ENCODE measurements around the gene PLEKHH1. TPM values are rescaled to one million over a fixed set of nuclear protein-coding genes. Genes with fewer than 3 reads are reported as not detected.

Gene PLEKHH1
- total and polyA plus RNA-seq, 9 of the 15 experiments (the other 6 are each of a cell fraction or from before 2014, with no cell fraction given), result 0.76 to 5.9 (median 2.9) TPM

- no peak for TF ChIP-seq ETS1 (conservative IDR thresholded peaks at IDR 0.05; ENCODE audit: control insufficient read depth, low read depth, low read length)
- TF ChIP-seq ZNF165 (CRISPR knock-in tag; IDR thresholded peaks at IDR 0.05; ENCODE audit: borderline replicate concordance), result no peak
- TF ChIP-seq ZNF133 (CRISPR knock-in tag; IDR thresholded peaks at IDR 0.05), result no peak
- TF ChIP-seq RFX5 (IDR thresholded peaks at IDR 0.05; ENCODE audit: low read depth, low read length), result no peak
These were observed 38.9 kb downstream of the PLEKHH1 start (continued) for GRCh38 chr14:67571991-67572323.

GRCh38 chr14:67572608-67573007 is 39.5 kb downstream of the PLEKHH1 start:
- no peaks in the 10 kb centered on the region for H3K9me3 ChIP-seq (replicated peaks; ENCODE audit: control insufficient read depth, insufficient read depth, low read depth, low read length)
- H3K27ac ChIP-seq (ENCODE audit: extremely low read depth, low read depth, low read length), result no peak overlapping the region
- no peak overlapping the region for H3K9ac ChIP-seq (ENCODE audit: insufficient read depth in 1 of 2, low read depth in 2 of 2, low read length in 2 of 2)
- H3K36me3 ChIP-seq (ENCODE audit: control insufficient read depth, insufficient read depth, low read length), result no peaks in the 10 kb centered on the region
- intact Hi-C loops (cut with micrococcal nuclease) (no loop called here), in situ Hi-C loops (cut with MboI) (loop anchor here (10.0 kb wide), 1 partner anchor 148 kb away; no protein-coding TSS in a partner anchor)
- H3K4me2 ChIP-seq (ENCODE audit: insufficient read depth, low read length), result no peak overlapping the region
- DNase-seq (ENCODE audit: extremely low read depth in 1 of 4, low spot score in 3 of 4) (no peak), FAIRE-seq (no peak), ATAC-seq (no peak)
- no peaks in the 10 kb centered on the region for H3K9me1 ChIP-seq (ENCODE audit: control insufficient read depth, insufficient read depth, low read length)
- no peaks in the 10 kb centered on the region for H3K79me2 ChIP-seq (ENCODE audit: control insufficient read depth, insufficient read depth, low read length)
- H3K27me3 ChIP-seq (ENCODE audit: control insufficient read depth in 2 of 2, insufficient read depth in 2 of 2, low read length in 2 of 2), result no peaks in the 10 kb centered on the region
- peaks cover 0 to 5% of the 10 kb centered on the region in 2 experiments; a peak in 2 of 5 replicates for H3K4me1 ChIP-seq (replicated peaks in 1 of 2; ENCODE audit: control insufficient read depth in 2 of 2, insufficient read depth in 2 of 2, low read length in 2 of 2)
- no peak overlapping the region for H3K4me3 ChIP-seq
- no TSS peak for BruUV-seq (replicated peaks)
- no peak overlapping the region for H2AFZ ChIP-seq (ENCODE audit: low read depth, low read length)
- POLR2A ChIA-PET, result interaction anchor here (1.2 to 1.3 kb wide), 2 partner anchors 31 to 47 kb away, joined by 3 to 4 read pairs; no protein-coding TSS in a partner anchor
- 84% methylated on average over 3 of the region's 5 CpGs for WGBS (ENCODE audit: insufficient coverage, low coverage, missing lambda C conversion rate)
- CTCF ChIA-PET (ENCODE audit: low intra/inter-chr PET ratio), result no interaction called here
- H4K20me1 ChIP-seq (replicated peaks; ENCODE audit: control insufficient read depth, insufficient read depth, low read length), result no peaks in the 10 kb centered on the region; the same call in 1 of the 2 replicates
- TF ChIP-seq TAF15 (IDR thresholded peaks at IDR 0.05; ENCODE audit: low read depth, low read length) (no peak), GABPB2 (CRISPR knock-in tag; conservative IDR thresholded peaks at IDR 0.05) (no peak), MITF (IDR thresholded peaks at IDR 0.05) (no peak), SPI1 (IDR thresholded peaks at IDR 0.05; ENCODE audit: borderline replicate concordance, low read depth, low read length) (no peak), MYBL2 (IDR thresholded peaks at IDR 0.05; ENCODE audit: low read depth) (no peak), MYBL2 (CRISPR knock-in tag; IDR thresholded peaks at IDR 0.05; ENCODE audit: borderline replicate concordance) (no peak), ZBTB7A (IDR thresholded peaks at IDR 0.05; ENCODE audit: borderline replicate concordance, control insufficient read depth, low read depth, low read length) (no peak), ATF4 (CRISPR knock-in tag; IDR thresholded peaks at IDR 0.05) (no peak), NFRKB (IDR thresholded peaks at IDR 0.05; ENCODE audit: low read depth) (no peak), ATF1 (CRISPR knock-in tag; IDR thresholded peaks at IDR 0.05) (no peak), ATF1 (tag; IDR thresholded peaks at IDR 0.05) (no peak), ARID2 (IDR thresholded peaks at IDR 0.05) (no peak), ELK1 (CRISPR knock-in tag; IDR thresholded peaks at IDR 0.05) (no peak), WHSC1 (IDR thresholded peaks at IDR 0.05; ENCODE audit: low read length) (no peak), NR4A1 (CRISPR knock-in tag; IDR thresholded peaks at IDR 0.05) (no peak), NR4A1 (tag; IDR thresholded peaks at IDR 0.05) (no peak)

Data from K562 (cell line).